GM18526 (cell line): ENCODE results near the gene GSG1L.

Experiments used
- POLR2A ChIP-seq: IDR thresholded peaks from 3 replicates; pipeline ENCODE4 v1.6.1; 2011; ENCODE audit not compliant: insufficient read length; ENCODE audit errors: extremely low read depth

The GSG1L gene

DNA sequence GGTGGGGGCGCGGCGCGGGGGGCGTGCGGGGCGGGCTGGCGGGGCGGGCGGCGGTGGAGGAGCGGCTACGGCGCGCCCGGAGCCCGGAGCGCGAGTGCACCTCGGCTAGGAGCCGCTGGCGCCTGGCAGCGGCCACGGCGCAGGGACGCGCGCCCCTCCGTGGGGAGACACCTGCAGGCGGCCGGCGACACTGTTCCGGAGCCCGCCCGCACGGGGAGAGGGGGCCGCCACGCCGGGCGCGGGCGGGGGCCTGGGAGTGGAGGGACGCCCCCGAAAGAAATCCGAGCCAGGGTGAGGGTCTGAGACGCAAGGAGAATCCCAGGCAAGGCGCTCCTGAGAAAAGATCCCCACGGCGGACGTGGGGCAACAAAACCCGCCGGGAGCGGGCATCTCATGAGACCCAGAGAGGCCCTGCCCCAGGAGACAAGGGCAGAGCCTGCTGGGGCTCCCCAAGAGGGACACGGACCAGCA is at the start of gene GSG1L:
Gene GSG1L, minus strand, starts transcription at position 124 of the 471 bp plus-strand sequence. CDS start 290 bp downstream, outside the sequence.
- no peak for TF ChIP-seq POLR2A

GRCh38 chr16:28112908-28113307 is 49.4 kb upstream of the GSG1L start:
- TF ChIP-seq POLR2A = no peak

GRCh38 chr16:28110977-28111376 is 47.5 kb upstream of the GSG1L start:
- no peak for TF ChIP-seq POLR2A

DNA sequence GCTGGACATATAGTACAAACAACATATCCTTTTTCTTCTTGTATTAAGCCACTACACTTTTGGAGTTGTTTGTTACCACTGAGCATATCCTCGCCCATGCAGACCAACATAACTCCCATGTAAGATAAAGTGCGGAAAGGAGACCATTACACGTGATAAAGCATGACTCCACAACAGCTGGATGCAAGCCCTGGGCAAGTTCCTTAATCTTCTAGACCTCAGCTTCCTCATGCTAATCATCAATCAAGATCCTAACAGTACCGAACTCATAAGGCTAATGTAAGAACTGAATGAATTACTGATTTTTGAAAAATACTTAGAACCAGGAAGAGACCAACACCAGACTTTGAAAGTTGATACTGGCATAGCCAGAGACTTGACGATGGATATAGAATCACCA is 47.0 kb upstream of the GSG1L start:
- no peak for TF ChIP-seq POLR2A

DNA sequence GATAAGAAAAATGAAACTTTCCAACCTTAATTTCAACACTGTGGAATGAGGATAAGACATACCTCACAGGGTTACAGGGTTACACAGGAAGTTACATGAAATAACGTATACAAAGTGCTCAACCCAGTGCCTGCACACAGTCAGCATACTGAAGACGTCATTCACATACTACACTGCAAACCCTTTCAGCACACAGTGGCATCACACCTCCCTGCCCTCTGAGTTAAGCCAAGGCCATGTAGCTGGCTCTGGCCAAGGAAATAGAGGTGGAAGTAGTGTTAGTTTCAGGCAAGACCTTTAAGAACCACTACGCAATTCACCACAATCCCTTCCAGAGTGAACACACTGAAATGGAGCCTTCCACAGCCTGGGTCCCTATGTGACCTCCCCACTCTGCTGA is 46.6 kb upstream of the GSG1L start:
- no peak for TF ChIP-seq POLR2A

DNA sequence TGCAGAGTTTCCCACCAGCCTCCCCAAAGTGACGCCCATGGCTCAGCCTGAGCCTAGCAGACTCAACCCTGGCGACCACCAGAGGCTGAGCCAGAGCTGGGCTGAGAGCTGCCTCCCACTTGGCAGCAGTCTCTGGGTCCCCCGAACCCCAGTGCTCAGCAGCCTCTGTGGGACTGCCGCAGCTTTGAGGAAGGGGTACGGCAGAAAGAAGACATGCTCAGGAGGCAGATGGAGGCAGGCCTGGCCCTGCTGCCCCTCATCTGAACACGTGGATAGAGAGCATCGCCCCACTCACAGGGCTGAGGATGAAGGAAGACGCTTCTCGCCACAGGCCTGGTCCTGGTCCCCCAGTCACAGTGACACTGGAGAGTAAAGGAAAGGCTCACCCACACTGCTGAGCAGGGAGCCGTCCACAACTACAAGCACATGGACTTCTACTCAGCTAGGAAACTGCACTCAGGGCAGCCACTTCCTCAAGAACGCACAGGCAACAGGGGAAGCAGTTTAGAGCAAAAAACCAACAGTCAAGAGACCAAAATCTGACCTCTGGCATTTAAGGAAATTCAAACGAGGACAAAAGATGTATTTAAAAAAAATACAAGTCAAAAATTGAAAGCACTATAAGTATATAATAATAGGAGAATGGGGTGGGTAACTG is 45.2 kb upstream of the GSG1L start:
- no peak for TF ChIP-seq POLR2A

- no peak for TF ChIP-seq POLR2A
Observed at GRCh38 chr16:28107232-28107631, 43.7 kb upstream of the GSG1L start.

GRCh38 chr16:28106467-28107215 is 43.1 kb upstream of the GSG1L start:
- no peak for TF ChIP-seq POLR2A

DNA sequence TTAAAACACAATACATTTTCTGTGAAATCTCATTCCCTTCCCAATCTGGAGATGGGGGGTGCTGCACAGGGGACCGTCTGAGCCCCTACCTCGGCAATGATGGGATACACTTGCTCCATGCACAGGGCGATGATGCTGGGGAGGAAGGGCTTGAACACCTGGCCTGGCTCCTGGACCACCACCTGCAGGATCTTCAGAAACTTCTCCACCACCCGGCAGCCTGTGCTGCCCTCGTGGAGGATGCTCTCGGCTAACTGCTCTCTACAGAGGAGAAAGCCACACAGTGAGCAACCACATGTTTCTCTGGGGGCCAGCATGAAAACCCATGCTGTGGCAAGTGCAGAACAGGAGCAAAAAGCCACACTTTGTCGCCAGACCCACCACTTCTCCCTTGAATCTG is 42.4 kb upstream of the GSG1L start:
- no peak for TF ChIP-seq POLR2A

DNA sequence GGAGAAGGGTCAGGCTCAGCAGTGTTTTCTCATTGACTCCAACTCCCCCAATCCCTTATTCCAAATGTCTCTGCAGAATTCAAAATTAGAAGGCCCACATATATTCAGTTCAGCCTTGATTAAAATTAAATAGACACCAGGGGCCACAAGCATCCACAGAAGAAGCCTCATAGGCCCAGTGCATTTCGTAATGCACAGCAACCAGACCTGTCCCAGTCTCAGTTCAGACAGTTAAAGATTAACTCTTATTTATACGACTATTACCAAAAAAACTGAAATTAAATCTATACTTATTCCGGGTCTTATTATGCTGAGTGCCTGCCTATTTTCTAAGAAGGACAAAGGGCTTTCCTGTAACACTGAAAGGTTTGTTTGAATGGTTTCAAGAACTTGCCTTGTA is 41.8 kb upstream of the GSG1L start:
- TF ChIP-seq POLR2A = no peak

GRCh38 chr16:28104404-28104803 is 40.9 kb upstream of the GSG1L start:
- no peak for TF ChIP-seq POLR2A

GRCh38 chr16:28103516-28104170 is 40.1 kb upstream of the GSG1L start:
- no peak for TF ChIP-seq POLR2A

- no peak for TF ChIP-seq POLR2A
Observed at GRCh38 chr16:28101533-28101890, 38.0 kb upstream of the GSG1L start.

- TF ChIP-seq POLR2A = no peak
Observed at GRCh38 chr16:28100810-28101532, 37.5 kb upstream of the GSG1L start.
